ENCODE results near the gene PNKP.

The PNKP gene

GRCh38 chr19:49814010-49814409, 53.4 kb downstream of the PNKP start:
- no peak for DNase-seq

GRCh38 chr19:49812997-49813861, 54.1 kb downstream of the PNKP start, which contains the start of gene FUZ:
Gene FUZ, minus strand, starts transcription at chr19:49813292. Its CDS starts 186 bp downstream, at chr19:49813106.
- DNase-seq: peak; percentile 97

- DNase-seq: no peak
These were observed 54.9 kb downstream of the PNKP start for GRCh38 chr19:49812452-49812996.

GRCh38 chr19:49811328-49811727, 56.0 kb downstream of the PNKP start:
- no peak for DNase-seq

Measured in NCI-H226 (cell line).